SU-DHL-6 (cell line): ENCODE results near the gene RBP5.

ENCODE experiments used
- H2AFZ ChIP-seq: fragments of 200-600 bp; sonication (generic); 2 replicates; pipeline ENCODE4 v1.6.1; 2014; ENCODE audit warnings: low read depth, mild to moderate bottlenecking, moderate library complexity, mixed read lengths, antibody characterized with exemption, low read length; ENCODE audit not compliant: severe bottlenecking
- H3F3A ChIP-seq: fragments of 200-600 bp; shearing (Covaris generic); 2 replicates; pipeline ENCODE4 v1.6.0; 2016; ENCODE audit warnings: antibody characterized with exemption, mild to moderate bottlenecking; ENCODE audit not compliant: insufficient read depth
- H3K27ac ChIP-seq: fragments of 200-600 bp; sonication (generic); 2 replicates; pipeline ENCODE4 v1.5.1; 2016; ENCODE audit warnings: low read depth, mild to moderate bottlenecking, low read length, moderate library complexity, mixed read lengths
- H3K27me3 ChIP-seq: fragments of 200-600 bp; sonication (generic), shearing (Covaris generic); 2 replicates; pipeline ENCODE4 v1.6.0; 2014; ENCODE audit warnings: mild to moderate bottlenecking, low read length
- H3K36me3 ChIP-seq: fragments of 200-600 bp; sonication (generic); 2 replicates; pipeline ENCODE4 v1.6.1; 2014; ENCODE audit warnings: mild to moderate bottlenecking, low read length, mixed read lengths
- H3K4me2 ChIP-seq: fragments of 300-600, 200-600 bp; shearing (Covaris generic), sonication (generic); 2 replicates; pipeline ENCODE4 v1.6.0; 2014; ENCODE audit warnings: low read length, low read depth, mild to moderate bottlenecking; ENCODE audit not compliant: poor library complexity, severe bottlenecking
- H3K4me3 ChIP-seq: fragments of 200-600 bp; sonication (generic); 2 replicates; pipeline ENCODE4 v1.5.1; 2014; ENCODE audit warnings: antibody characterized with exemption, low read length, mild to moderate bottlenecking, mixed read lengths; ENCODE audit not compliant: insufficient read depth, poor library complexity, severe bottlenecking
- H3K79me2 ChIP-seq: fragments of 200-600 bp; sonication (generic); 2 replicates; pipeline ENCODE4 v1.6.1; 2014; ENCODE audit warnings: mild to moderate bottlenecking, low read length, moderate library complexity; ENCODE audit not compliant: insufficient read depth
- H3K9ac ChIP-seq: fragments of 200-600 bp; sonication (generic); 2 replicates; pipeline ENCODE4 v1.7.0; 2014; ENCODE audit warnings: mild to moderate bottlenecking, low read length
- H3K9me2 ChIP-seq: fragments of 200-600 bp; sonication (generic); replicated peaks from 2 replicates; pipeline ENCODE4 v1.6.1; 2014; ENCODE audit warnings: low read length; ENCODE audit not compliant: insufficient read depth
- H3K9me3 ChIP-seq: fragments of 200-600 bp; sonication (generic); 2 replicates; pipeline ENCODE4 v1.6.1; 2014; ENCODE audit warnings: low read length, mixed read lengths; ENCODE audit not compliant: insufficient read depth
- H4K20me1 ChIP-seq: fragments of 200-600 bp; sonication (generic); 2 replicates; pipeline ENCODE4 v1.6.1; 2014; ENCODE audit warnings: low read depth, mild to moderate bottlenecking, antibody characterized with exemption, low read length, moderate library complexity, mixed read lengths
- CTCF ChIP-seq: fragments of 200-600 bp; sonication (generic); IDR thresholded peaks from one replicate; pipeline ENCODE4 v1.5.1; 2017; ENCODE audit warnings: antibody characterized with exemption, mild to moderate bottlenecking, low read length, moderate library complexity; ENCODE audit not compliant: insufficient read depth, poor library complexity, severe bottlenecking
- EZH2phosphoT487 ChIP-seq: fragments of 200-600 bp; sonication (generic), shearing (Covaris generic); conservative IDR thresholded peaks from 2 replicates; pipeline ENCODE4 v1.6.1; 2018; ENCODE audit warnings: mild to moderate bottlenecking, antibody characterized with exemption, low read length, moderate library complexity, mixed read lengths

Gene RBP5

GRCh38 chr12:7137908-7138307, 9.2 kb upstream of the RBP5 start:
- H3K4me2 ChIP-seq = no peak overlapping the region
- no peak overlapping the region for H3K9ac ChIP-seq
- H4K20me1 ChIP-seq = no peaks in the 10 kb centered on the region
- no peak overlapping the region for H2AFZ ChIP-seq
- no peaks in the 10 kb centered on the region for H3K79me2 ChIP-seq
- H3K27me3 ChIP-seq = no peaks in the 10 kb centered on the region
- H3K36me3 ChIP-seq = no peaks in the 10 kb centered on the region
- H3K4me3 ChIP-seq = no peak overlapping the region
- H3K9me2 ChIP-seq = no peaks in the 10 kb centered on the region
- H3K9me3 ChIP-seq = no peaks in the 10 kb centered on the region
- H3K27ac ChIP-seq = no peak overlapping the region
- no peaks in the 10 kb centered on the region for H3F3A ChIP-seq
- TF ChIP-seq EZH2phosphoT487 (no peak), CTCF (no peak)

GRCh38 chr12:7136676-7137075, 8.0 kb upstream of the RBP5 start:
- Histone ChIP-seq H3F3A (no peaks in the 10 kb centered on the region), H3K9me3 (no peaks in the 10 kb centered on the region), H3K4me3 (no peak overlapping the region), H3K4me2 (no peak overlapping the region), H4K20me1 (no peaks in the 10 kb centered on the region), H3K27ac (no peak overlapping the region), H3K79me2 (no peaks in the 10 kb centered on the region), H3K36me3 (no peaks in the 10 kb centered on the region), H3K9me2 (no peaks in the 10 kb centered on the region), H3K9ac (no peak overlapping the region), H3K27me3 (no peaks in the 10 kb centered on the region), H2AFZ (no peak overlapping the region)
- no peak for TF ChIP-seq EZH2phosphoT487
- TF ChIP-seq CTCF = no peak

GRCh38 chr12:7136071-7136470, 7.4 kb upstream of the RBP5 start:
- Histone ChIP-seq H3K27ac (no peak overlapping the region), H3K27me3 (no peaks in the 10 kb centered on the region), H3K4me3 (no peak overlapping the region), H2AFZ (no peak overlapping the region), H3K9me3 (no peaks in the 10 kb centered on the region), H3K4me2 (no peak overlapping the region), H3F3A (no peaks in the 10 kb centered on the region), H3K9ac (no peak overlapping the region), H3K79me2 (no peaks in the 10 kb centered on the region), H3K9me2 (no peaks in the 10 kb centered on the region), H4K20me1 (no peaks in the 10 kb centered on the region), H3K36me3 (no peaks in the 10 kb centered on the region)
- no peak for TF ChIP-seq CTCF
- TF ChIP-seq EZH2phosphoT487 = no peak
